Epithelial cell of proximal tubule (primary cell): ENCODE data around the gene ADAM12. TPM values are rescaled to one million over a fixed set of nuclear protein-coding genes. Genes with fewer than 3 reads are reported as not detected.

Experiments
- DNase-seq: peaks from one replicate; pipeline ENCODE4 v3.0.0-alpha.2; 2011; ENCODE audit warnings: low read depth
- H3K4me3 ChIP-seq: 2 replicates; pipeline ENCODE4 v1.5.1; 2011; ENCODE audit warnings: low read depth, mild to moderate bottlenecking, low read length
- CTCF ChIP-seq: conservative IDR thresholded peaks from 2 replicates; pipeline ENCODE4 v1.5.1; 2012; ENCODE audit warnings: low read depth, mild to moderate bottlenecking, low read length
- total RNA-seq: library from RNA; depleted of rRNA; stranded (reverse); fragments of >200 nt; gene quantifications from 2 replicates; pipeline ENCODE4 v1.2.3, GENCODE V29; 2015

The ADAM12 gene
- total RNA-seq, 1 donor from 2014 or later = 3.2 TPM

- TF ChIP-seq CTCF = no peak
- H3K4me3 ChIP-seq = no peak overlapping the region
- DNase-seq = no peak
Measured at GRCh38 chr10:126022841-126023240, 365.4 kb downstream of the ADAM12 start.

GRCh38 chr10:126021833-126022500, 366.3 kb downstream of the ADAM12 start:
- no peak for DNase-seq
- no peak for TF ChIP-seq CTCF
- H3K4me3 ChIP-seq = no peak overlapping the region

GRCh38 chr10:126017961-126018560, 370.2 kb downstream of the ADAM12 start:
- DNase-seq = peak; percentile 93
- no peak for TF ChIP-seq CTCF

GRCh38 chr10:126016882-126017281, 371.4 kb downstream of the ADAM12 start:
- no peak for DNase-seq
- no peak for TF ChIP-seq CTCF
- no peak overlapping the region for H3K4me3 ChIP-seq

More at GRCh38 chr10:126017961-126018560, 370.2 kb downstream of the ADAM12 start:
- H3K4me3 ChIP-seq = no peak overlapping the region

GRCh38 chr10:126016156-126016805, 372.0 kb downstream of the ADAM12 start:
- DNase-seq = peak; percentile 61
- no peak overlapping the region for H3K4me3 ChIP-seq
- no peak for TF ChIP-seq CTCF

- TF ChIP-seq CTCF = no peak
- DNase-seq = no peak
- H3K4me3 ChIP-seq = no peak overlapping the region
Measured at GRCh38 chr10:126015413-126015812, 372.9 kb downstream of the ADAM12 start.

GRCh38 chr10:126014309-126014708, 374.0 kb downstream of the ADAM12 start:
- H3K4me3 ChIP-seq = no peak overlapping the region
- TF ChIP-seq CTCF = no peak
- DNase-seq = no peak
